ENCODE measurements around the gene SRPK2.
"Not testable (repeated sequence)": the region's sequence is repeated elsewhere in the genome, so short reads cannot be mapped to it uniquely, and the experiment has no call there.

Gene SRPK2

GRCh38 chr7:105258919-105259318 lies 129.8 kb downstream of the SRPK2 start:
- DNase-seq = not testable (repeated sequence)

GRCh38 chr7:105257338-105257737 lies 131.4 kb downstream of the SRPK2 start:
- no peak for DNase-seq

GRCh38 chr7:105256761-105257231 lies 131.9 kb downstream of the SRPK2 start:
- no peak for DNase-seq

- DNase-seq = no peak
Measured at GRCh38 chr7:105250706-105251105, 138.0 kb downstream of the SRPK2 start.

- no peak for DNase-seq
Measured at GRCh38 chr7:105250239-105250638, 138.5 kb downstream of the SRPK2 start.

- DNase-seq = no peak
Measured at GRCh38 chr7:105249216-105249615, 139.5 kb downstream of the SRPK2 start.

GRCh38 chr7:105246679-105247078 lies 142.0 kb downstream of the SRPK2 start:
- DNase-seq = no peak

- no peak for DNase-seq
Measured at GRCh38 chr7:105246256-105246655, 142.5 kb downstream of the SRPK2 start.

GRCh38 chr7:105245398-105246114 lies 143.2 kb downstream of the SRPK2 start:
- DNase-seq = no peak

- no peak for DNase-seq
Measured at GRCh38 chr7:105244594-105244993, 144.1 kb downstream of the SRPK2 start.

- DNase-seq = no peak
Measured at GRCh38 chr7:105241198-105241597, 147.5 kb downstream of the SRPK2 start.

GRCh38 chr7:105238198-105238765 lies 150.4 kb downstream of the SRPK2 start:
- no peak for DNase-seq

GRCh38 chr7:105234886-105235285 lies 153.8 kb downstream of the SRPK2 start:
- no peak for DNase-seq

GRCh38 chr7:105232829-105233291 lies 155.9 kb downstream of the SRPK2 start:
- not testable (repeated sequence) for DNase-seq

GRCh38 chr7:105230486-105230885 lies 158.2 kb downstream of the SRPK2 start:
- no peak for DNase-seq

GRCh38 chr7:105229641-105230040 lies 159.1 kb downstream of the SRPK2 start:
- DNase-seq = no peak

- no peak for DNase-seq
Measured at GRCh38 chr7:105228555-105228954, 160.2 kb downstream of the SRPK2 start.

- no peak for DNase-seq
Measured at GRCh38 chr7:105227391-105227790, 161.3 kb downstream of the SRPK2 start.

- DNase-seq = no peak
Measured at GRCh38 chr7:105224884-105225651, 163.7 kb downstream of the SRPK2 start.

GRCh38 chr7:105222953-105223352 lies 165.8 kb downstream of the SRPK2 start:
- no peak for DNase-seq

GRCh38 chr7:105219771-105220160 lies 169.0 kb downstream of the SRPK2 start:
- no peak for DNase-seq

GRCh38 chr7:105218939-105219770 lies 169.6 kb downstream of the SRPK2 start:
- DNase-seq = no peak

GRCh38 chr7:105218215-105218614 lies 170.5 kb downstream of the SRPK2 start:
- DNase-seq = no peak
